GM10248 (cell line): Measurements from ENCODE around the gene DNAI4.

Source experiments
- CTCF ChIA-PET: fragments of 300-600 bp; sonication (Branson Sonifier 250); formaldehyde crosslinking; extraction: SDS; loops from one replicate; lab custom pipeline; 2021; ENCODE audit warnings: antibody characterized with exemption; lab: Yijun Ruan, JAX
- POLR2A ChIA-PET: fragments of 350-650 bp; sonication (Branson Sonifier 250); formaldehyde crosslinking; extraction: SDS; loops from one replicate; lab custom pipeline; 2020; ENCODE audit warnings: antibody characterized with exemption; lab: Yijun Ruan, JAX
- DNase-seq: peaks from one replicate; pipeline ENCODE4 v3.0.0; 2012; ENCODE audit errors: extremely low spot score
- CTCF ChIP-seq: IDR thresholded peaks from 2 replicates; pipeline ENCODE4 v1.5.1; 2012; ENCODE audit warnings: mild to moderate bottlenecking, low read depth; ENCODE audit errors: extremely low read depth, missing control alignments, control extremely low read depth

DNAI4 gene

GRCh38 chr1:66947267-66947666 is 22.6 kb upstream of the DNAI4 start:
- POLR2A ChIA-PET: no interaction called here
- no peak for TF ChIP-seq CTCF
- CTCF ChIA-PET: interaction anchor here (1.2 to 1.7 kb wide), 3 partner anchors 13 to 49 kb away, joined by 3 to 4 read pairs (median 3); no protein-coding TSS in a partner anchor
- no peak for DNase-seq

DNA sequence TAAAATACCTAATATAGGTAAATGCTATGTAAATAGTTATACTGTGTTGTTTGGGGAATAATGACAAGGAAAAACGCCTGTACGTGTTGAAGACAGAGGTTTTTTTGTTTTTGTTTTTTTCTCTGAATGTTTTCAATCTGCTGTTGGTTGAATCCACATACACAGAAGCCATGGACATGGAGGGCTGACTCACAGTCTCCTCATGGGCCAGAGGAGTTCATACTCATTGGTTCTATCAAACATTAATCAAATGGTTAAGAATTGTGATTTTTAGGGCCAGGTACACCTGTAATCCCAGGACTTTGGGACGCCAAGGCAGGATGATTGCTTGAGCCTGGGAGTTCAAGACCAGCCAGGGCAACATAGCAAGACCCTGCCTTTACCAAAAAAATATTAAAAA is 20.7 kb upstream of the DNAI4 start:
- ChIA-PET CTCF (interaction anchor here (1.2 to 1.7 kb wide), 4 partner anchors 15 to 556 kb away, joined by 3 to 5 read pairs (median 3); no protein-coding TSS in a partner anchor), POLR2A (no interaction called here)
- DNase-seq: no peak
- no peak for TF ChIP-seq CTCF

DNA sequence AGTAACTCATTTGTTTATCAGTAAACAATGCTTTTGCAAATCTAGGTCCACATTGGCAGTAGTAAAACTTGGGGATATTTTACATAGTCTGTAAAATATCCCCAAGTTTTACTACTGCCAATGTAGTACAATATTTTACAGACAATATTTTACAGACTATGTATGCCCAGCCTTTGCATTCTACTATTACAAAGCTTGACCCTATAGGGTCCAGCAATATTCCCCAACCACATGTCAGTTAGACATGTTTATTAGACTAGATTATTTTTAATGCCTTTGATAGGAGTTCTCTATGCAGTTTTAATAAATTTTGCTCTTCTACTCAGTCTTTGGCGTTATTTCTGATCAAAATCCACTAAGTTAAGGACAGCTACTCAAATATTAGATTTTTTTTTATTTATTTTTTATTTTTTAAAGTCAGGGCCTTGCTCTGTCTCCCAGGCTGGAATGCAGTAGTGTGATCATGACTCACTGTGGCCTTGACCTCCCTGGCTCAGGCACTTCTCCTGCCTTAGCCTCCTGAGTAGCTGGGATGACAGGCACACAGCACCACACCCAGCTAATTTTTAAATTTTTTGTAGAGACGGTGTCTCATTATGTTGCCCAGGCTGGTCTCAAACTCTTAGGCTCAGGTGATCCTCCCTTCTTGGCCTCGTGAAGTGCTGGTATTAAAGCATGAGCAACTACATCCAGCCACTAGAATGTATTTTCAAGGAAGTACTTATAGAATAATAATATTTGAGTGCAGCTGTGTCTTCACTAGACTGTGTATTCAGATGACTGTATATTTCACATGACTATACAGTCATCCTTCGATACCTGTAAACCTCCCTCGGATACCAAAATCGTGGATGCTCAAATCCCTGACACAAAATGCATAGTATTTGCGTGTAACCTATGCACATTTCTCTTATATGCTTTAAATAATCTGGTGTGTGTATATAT is 19.9 kb upstream of the DNAI4 start:
- POLR2A ChIA-PET: no interaction called here
- CTCF ChIA-PET: interaction anchor here (1.2 to 1.4 kb wide), 2 partner anchors 15 to 17 kb away, joined by 3 to 5 read pairs; no protein-coding TSS in a partner anchor
- no peak for TF ChIP-seq CTCF
- no peak for DNase-seq

DNA sequence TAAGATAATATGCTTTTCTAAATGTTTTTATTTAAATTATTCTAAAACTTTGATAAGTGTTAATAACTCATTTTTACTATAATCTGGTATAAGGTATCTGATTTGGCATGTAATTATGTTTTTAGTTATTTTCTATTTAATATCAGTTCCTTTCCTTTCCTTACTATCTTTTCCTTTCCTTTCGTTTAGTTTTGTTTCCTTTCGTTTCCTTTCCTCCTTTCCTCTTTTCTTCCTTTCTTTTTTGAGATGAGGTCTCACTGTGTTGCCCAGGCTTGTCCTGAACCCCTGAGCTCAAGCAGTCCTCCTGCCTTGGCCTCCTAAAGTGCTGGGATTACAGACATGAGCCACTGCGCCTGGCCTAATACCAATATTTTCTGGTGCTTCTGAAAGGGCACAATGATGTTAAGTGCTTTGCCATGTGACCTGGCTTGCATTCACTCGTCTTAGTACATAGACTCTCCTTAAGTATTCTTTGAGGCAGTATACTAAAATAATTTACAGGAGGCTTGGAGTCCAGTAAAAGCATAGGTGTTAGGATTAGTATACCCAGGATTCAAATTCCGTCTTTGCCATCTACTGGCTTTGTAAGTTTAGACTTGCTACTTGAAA is 18.8 kb upstream of the DNAI4 start:
- no peak for DNase-seq
- no peak for TF ChIP-seq CTCF
- POLR2A ChIA-PET: no interaction called here
- CTCF ChIA-PET: no interaction called here

DNA sequence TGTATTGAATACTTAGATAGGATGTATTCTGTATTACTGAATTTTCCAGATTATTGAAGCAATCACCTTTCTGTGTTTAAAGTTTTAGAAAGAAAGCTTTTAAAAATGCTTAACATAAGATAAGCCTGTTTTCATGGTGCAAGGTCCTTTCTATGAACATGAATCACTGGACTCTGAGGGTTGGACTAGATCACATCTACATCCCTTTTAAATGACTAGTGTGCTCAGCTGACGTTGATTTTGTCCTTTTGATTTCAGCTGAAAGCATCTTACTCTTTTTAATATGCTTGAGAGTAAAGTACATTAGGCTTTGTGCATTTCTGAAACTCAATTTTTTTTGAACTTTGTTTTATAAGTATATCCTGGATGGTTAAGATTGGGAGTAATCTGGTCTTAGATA is 16.3 kb upstream of the DNAI4 start:
- ChIA-PET POLR2A (no interaction called here), CTCF (interaction anchor here (0.9 kb wide), 1 partner anchor 273 kb away, joined by 3 read pairs; no protein-coding TSS in a partner anchor)
- no peak for DNase-seq
- no peak for TF ChIP-seq CTCF

GRCh38 chr1:66938613-66939012 is 14.0 kb upstream of the DNAI4 start:
- DNase-seq: no peak
- ChIA-PET POLR2A (no interaction called here), CTCF (interaction anchor here (1.8 to 1.9 kb wide), 2 partner anchors 14 to 211 kb away, joined by 4 to 6 read pairs; partner anchors contain the start of genes DNAI4 and MIER1)
- no peak for TF ChIP-seq CTCF
